K562 (cell line): Measurements from ENCODE around the gene TRAPPC12. TPM values are rescaled to one million over a fixed set of nuclear protein-coding genes. Genes with fewer than 3 reads are reported as not detected.

Experiments
- ATAC-seq: fragments of 200-7000 bp; cut with Tn5 transposase; 3 replicates; pipeline ENCODE4 v1.9.1; 2020; ENCODE audit warnings: moderate library complexity
- BruUV-seq: library from RNA; stranded (reverse); fragments of 400-500 nt; replicated peaks from 2 replicates; lab custom pipeline; 2021; lab: Mats Ljungman, UMichigan
- CTCF ChIA-PET: fragments of 300-600 bp; formaldehyde crosslinking; extraction: SDS; loops from one replicate; lab custom pipeline; 2021; ENCODE audit warnings: low intra/inter-chr PET ratio; lab: Yijun Ruan, JAX
- POLR2A ChIA-PET: fragments of 300-600, 350-650 bp; sonication (Branson Sonifier 250); formaldehyde crosslinking; extraction: SDS; loops from one replicate; lab custom pipeline; 2021; ENCODE audit warnings: antibody characterized with exemption, inconsistent platforms; lab: Yijun Ruan, JAX
- DNase-seq, 4 experiments: peaks; one replicate each; pipeline versions ENCODE4 v3.0.0 to v3.0.0-alpha.2; 2011 to 2018; ENCODE audit warnings: low spot score in 3 of 4, mixed read lengths in 3 of 4; ENCODE audit errors: extremely low read depth in 1 of 4
- FAIRE-seq: peaks from 2 replicates; lab custom pipeline; 2011; peaks lifted over from hg19 to GRCh38; lab: Jason Lieb, UNC
- H2AFZ ChIP-seq: 2 replicates; pipeline ENCODE4 v1.6.0; 2011; ENCODE audit warnings: low read depth, low read length, control low read depth, inconsistent platforms
- H3K27ac ChIP-seq: fragments of 200-600 bp; 3 replicates; pipeline ENCODE4 v1.8.0; 2011; ENCODE audit warnings: low read depth, mild to moderate bottlenecking, control low read depth, inconsistent platforms, low read length, moderate library complexity, mixed read lengths; ENCODE audit errors: extremely low read depth
- H3K27me3 ChIP-seq, 2 experiments: fragments of 300-600 bp in 1 of 2; 2 replicates in 1 of 2; 3 replicates in 1 of 2; pipeline versions ENCODE4 v1.6.0 to v1.8.0; 2011; ENCODE audit warnings: inconsistent platforms in 2 of 2, low read length in 2 of 2, mild to moderate bottlenecking in 1 of 2, mixed read lengths in 1 of 2, moderate library complexity in 1 of 2; ENCODE audit not compliant: control insufficient read depth in 2 of 2, insufficient read depth in 2 of 2
- H3K36me3 ChIP-seq: fragments of 300-600 bp; 3 replicates; pipeline ENCODE4 v1.8.0; 2011; ENCODE audit warnings: mild to moderate bottlenecking, low read length, inconsistent platforms; ENCODE audit not compliant: control insufficient read depth, insufficient read depth
- H3K4me1 ChIP-seq, 2 experiments: fragments of 200-600 bp in 1 of 2; replicated peaks in 1 of 2; 2 replicates in 1 of 2; 3 replicates in 1 of 2; pipeline versions ENCODE4 v1.5.1 to v1.8.0; 2011; ENCODE audit warnings: inconsistent platforms in 2 of 2, low read length in 2 of 2, mild to moderate bottlenecking in 1 of 2, mixed read lengths in 1 of 2, moderate library complexity in 1 of 2; ENCODE audit not compliant: control insufficient read depth in 2 of 2, insufficient read depth in 2 of 2
- H3K4me2 ChIP-seq: 2 replicates; pipeline ENCODE4 v1.6.1; 2011; ENCODE audit warnings: low read length, control low read depth, inconsistent platforms, mixed read lengths; ENCODE audit not compliant: insufficient read depth
- H3K4me3 ChIP-seq: fragments of 200-600 bp; sonication (generic), shearing (Covaris generic); 2 replicates; pipeline ENCODE4 v1.5.1; 2016; ENCODE audit warnings: control low read depth, inconsistent platforms
- H3K79me2 ChIP-seq: fragments of 200-600 bp; 3 replicates; pipeline ENCODE4 v1.8.0; 2011; ENCODE audit warnings: low read length, inconsistent platforms; ENCODE audit not compliant: control insufficient read depth, insufficient read depth
- H3K9ac ChIP-seq, 2 experiments: 2 replicates each; pipeline versions ENCODE4 v1.6.0 to v1.6.1; 2011; ENCODE audit warnings: low read depth in 2 of 2, low read length in 2 of 2, control low read depth in 1 of 2, inconsistent platforms in 1 of 2, mild to moderate bottlenecking in 1 of 2, mixed read lengths in 1 of 2; ENCODE audit not compliant: insufficient read depth in 1 of 2
- H3K9me1 ChIP-seq: one replicate; pipeline ENCODE4 v1.6.0; 2011; ENCODE audit warnings: inconsistent platforms, mild to moderate bottlenecking, low read length, moderate library complexity; ENCODE audit not compliant: control insufficient read depth, insufficient read depth
- H3K9me3 ChIP-seq: replicated peaks from 2 replicates; pipeline ENCODE4 v1.5.1; 2011; ENCODE audit warnings: low read depth, low read length, inconsistent platforms; ENCODE audit not compliant: control insufficient read depth, insufficient read depth
- H4K20me1 ChIP-seq: replicated peaks from 2 replicates; pipeline ENCODE4 v1.6.1; 2011; ENCODE audit warnings: low read length, inconsistent platforms, mixed read lengths; ENCODE audit not compliant: control insufficient read depth, insufficient read depth
- CBFB ChIP-seq: sonication (generic); formaldehyde crosslinking; IDR thresholded peaks from 2 replicates; pipeline ENCODE4 v1.4.0; 2020; ENCODE audit warnings: mild to moderate bottlenecking, missing genetic modification reagents
- ETS2 ChIP-seq: IDR thresholded peaks from 2 replicates; pipeline ENCODE4 v1.6.1; 2016; ENCODE audit warnings: borderline replicate concordance, missing genetic modification characterization, mild to moderate bottlenecking, moderate library complexity, missing compliant biosample characterization; ENCODE audit not compliant: poor library complexity, severe bottlenecking
- FOXM1 ChIP-seq, 2 experiments: fragments of 450-650 bp in 1 of 2; sonication (generic) in 1 of 2; formaldehyde crosslinking in 1 of 2; IDR thresholded peaks; 2 replicates each; pipeline versions ENCODE4 v1.6.1 to v1.9.0; 2017 to 2022; ENCODE audit warnings: low read depth in 2 of 2, mild to moderate bottlenecking in 2 of 2, missing genetic modification reagents in 1 of 2, moderate library complexity in 1 of 2
- IFI16 ChIP-seq: fragments of 250-450 bp; sonication (Bioruptor Pico); IDR thresholded peaks from 2 replicates; pipeline ENCODE4 v2.1.2; 2022; ENCODE audit warnings: mild to moderate bottlenecking, inconsistent platforms
- MXI1 ChIP-seq: IDR thresholded peaks from 2 replicates; pipeline ENCODE4 v1.6.1; 2011; ENCODE audit warnings: low read depth, mild to moderate bottlenecking, improper control_type of control experiment, low read length
- MYNN ChIP-seq, 2 experiments: sonication (generic); formaldehyde crosslinking in 1 of 2; IDR thresholded peaks; 2 replicates each; pipeline versions ENCODE4 v1.5.0 to v1.6.1; 2016 to 2020; ENCODE audit warnings: antibody characterized with exemption in 1 of 2, missing genetic modification reagents in 1 of 2
- NCOA2 ChIP-seq, 2 experiments: fragments of 450-650 bp; IDR thresholded peaks; 2 replicates each; pipeline ENCODE4 v1.6.1; 2018; ENCODE audit warnings: mild to moderate bottlenecking in 2 of 2, moderate library complexity in 1 of 2; ENCODE audit not compliant: partially characterized antibody in 2 of 2
- NFXL1 ChIP-seq: fragments of 450-650 bp; formaldehyde crosslinking; IDR thresholded peaks from 2 replicates; pipeline ENCODE4 v1.4.0; 2021; ENCODE audit warnings: mild to moderate bottlenecking
- PHB ChIP-seq: fragments of 250-450 bp; sonication (Bioruptor Pico); IDR thresholded peaks from 2 replicates; pipeline ENCODE4 v1.5.0; 2021
- STAT6 ChIP-seq: sonication (generic); formaldehyde crosslinking; IDR thresholded peaks from 2 replicates; pipeline ENCODE4 v1.8.1; 2023; ENCODE audit warnings: mild to moderate bottlenecking, missing genetic modification reagents
- ZBTB12 ChIP-seq: fragments of 250-450 bp; sonication (Bioruptor Pico); IDR thresholded peaks from 2 replicates; pipeline ENCODE4 v1.4.0; 2020
- ZKSCAN8 ChIP-seq: fragments of 200-800 bp; sonication (Bioruptor generic); IDR thresholded peaks from 2 replicates; pipeline ENCODE4 v1.6.1; 2016; ENCODE audit warnings: missing genetic modification characterization, missing compliant biosample characterization
- ZNF277 ChIP-seq: fragments of 250-450 bp; sonication (Bioruptor Pico); IDR thresholded peaks from 2 replicates; pipeline ENCODE4 v1.8.0; 2022; ENCODE audit warnings: inconsistent platforms, mild to moderate bottlenecking, moderate library complexity, borderline replicate concordance
- ZNF79 ChIP-seq: fragments of 250-450 bp; sonication (Bioruptor Pico); IDR thresholded peaks from 2 replicates; pipeline ENCODE4 v1.4.0; 2020; ENCODE audit warnings: low read depth, mild to moderate bottlenecking, moderate library complexity
- WGBS: fragments of 100-300 bp; shearing (Covaris generic); methylation state at CpG from one replicate; pipeline ENCODE4 v1.1.6; 2016; ENCODE audit warnings: low coverage, mixed read lengths; ENCODE audit not compliant: insufficient coverage; ENCODE audit errors: missing lambda C conversion rate; 5-methylcytosine and 5-hydroxymethylcytosine counted together
- in situ Hi-C: fragments of 300-500 bp; cut with MboI; formaldehyde crosslinking; loops from 4 replicates; pipeline ENCODE4 v1.15.0; 2018; ENCODE audit warnings: inconsistent platforms, mixed read lengths
- intact Hi-C: fragments of 100-400 bp; cut with micrococcal nuclease; formaldehyde crosslinking; loops from 2 replicates; pipeline ENCODE4 v1.14.2; 2022
- polyA plus RNA-seq, 8 experiments: library from polyadenylated mRNA; depleted of rRNA in 4 of 8; stranded (reverse) in 5 of 8; unstranded in 3 of 8; fragments of >200 nt; fragmentation: Nextera tagmentation in 2 of 8; fragmentation: Illumina TruSeq in 1 of 8; extraction: Ambion mirVana in 2 of 8; extraction: Trizol in 1 of 8; gene quantifications; 2 replicates each; pipeline versions ENCODE4 v1.2.1 to v1.2.3, GENCODE V29; 2011 to 2014; ENCODE audit warnings: inconsistent platforms in 1 of 8, missing spikeins in 1 of 8
- total RNA-seq, 7 experiments: library from RNA; depleted of rRNA in 6 of 7; stranded (reverse); fragments of >200 nt in 6 of 7; fragmentation: Illumina TruSeq in 2 of 7; extraction: Trizol in 2 of 7; gene quantifications; 2 replicates each; pipeline versions ENCODE4 v1.2.1 to v1.2.3, GENCODE V29; 2011 to 2021; ENCODE audit warnings: low replicate concordance in 1 of 7

Gene TRAPPC12
- total and polyA plus RNA-seq, 9 of the 15 experiments (the other 6 are each of a cell fraction or from before 2014, with no cell fraction given), result 8.0 to 75.2 (median 39.1) TPM

GRCh38 chr2:3519255-3520205 lies 140.0 kb downstream of the TRAPPC12 start, which contains the start of gene ADI1:
TSS of gene ADI1 (minus strand) at chr2:3519531. CDS start at chr2:3519487, 44 bp downstream.
- peaks cover 33% of the 10 kb centered on the region for H3K79me2 ChIP-seq
- no peaks in the 10 kb centered on the region for H3K27me3 ChIP-seq
- no peak for FAIRE-seq
- peak; percentile 85 for ATAC-seq
- no peaks in the 10 kb centered on the region for H4K20me1 ChIP-seq
- in situ Hi-C loops (no loop called here), intact Hi-C loops (loop anchor here (2.0 kb wide), 2 partner anchors 55 to 81 kb away; partner anchors contain the start of gene RPS7)
- H3K36me3 ChIP-seq, result peaks cover 11% of the 10 kb centered on the region; the same call in 1 of the 3 replicates
- peak within 1 kb of the TSS; percentile 77 to 93 for H3K9ac ChIP-seq
- CTCF ChIA-PET, result interaction anchor here (0.8 kb wide), 1 partner anchor 30 kb away, joined by 3 read pairs; no protein-coding TSS in a partner anchor
- peak; percentile 80 to 90 (median 82) for DNase-seq
- peak within 1 kb of the TSS; percentile 93 for H2AFZ ChIP-seq
- 1% methylated on average over 75 of the region's 76 CpGs for WGBS
- H3K9me3 ChIP-seq, result 0 out of 2 replicates have a peak, but pooled peaks cover 3% of the 10 kb centered on the region
- peaks cover 23 to 33% of the 10 kb centered on the region in 2 experiments for H3K4me1 ChIP-seq
- H3K27ac ChIP-seq, result peak within 1 kb of the TSS; percentile 87
- POLR2A ChIA-PET, result interaction anchor here (0.9 to 1.6 kb wide), 4 partner anchors 9 to 45 kb away, joined by 3 to 8 read pairs (median 4); partner anchors contain the start of gene RNASEH1
- H3K4me3 ChIP-seq, result peak within 1 kb of the TSS; percentile 71
- H3K9me1 ChIP-seq, result no peaks in the 10 kb centered on the region
- peak within 1 kb of the TSS; percentile 93 for H3K4me2 ChIP-seq
- no TSS peak for BruUV-seq
- TF ChIP-seq NCOA2 (IDR thresholded peaks at IDR 0.05; ENCODE audit: partially characterized antibody in 2 of 2), result no peak
- no peak for TF ChIP-seq ETS2 (tag)
- no peak for TF ChIP-seq STAT6 (CRISPR knock-in tag)
- TF ChIP-seq ZNF79 (CRISPR knock-in tag), result no peak
- TF ChIP-seq FOXM1 (IDR thresholded peaks at IDR 0.05; ENCODE audit: low read depth), result no peak
- TF ChIP-seq FOXM1 (CRISPR knock-in tag; IDR thresholded peaks at IDR 0.05; ENCODE audit: low read depth), result no peak; the same call in 1 of the 2 replicates
- 0 out of 2 replicates have a peak, but pooled peaks have one; percentile 55 for TF ChIP-seq CBFB
- TF ChIP-seq ZKSCAN8 (CRISPR knock-in tag), result no peak
- 0 out of 2 replicates have a peak, but pooled peaks have one; percentile 25 for TF ChIP-seq ZBTB12 (CRISPR knock-in tag)
- 0 out of 2 replicates have a peak, but pooled peaks have one; percentile 31 for TF ChIP-seq MXI1
- no peak for TF ChIP-seq NFXL1 (CRISPR knock-in tag)
- 0 out of 2 replicates have a peak, but pooled peaks have one; percentile 9 for TF ChIP-seq IFI16 (CRISPR knock-in tag)
- TF ChIP-seq MYNN (IDR thresholded peaks at IDR 0.05), result no peak
- no peak for TF ChIP-seq MYNN (CRISPR knock-in tag; IDR thresholded peaks at IDR 0.05)
- no peak for TF ChIP-seq ZNF277
- TF ChIP-seq PHB (CRISPR knock-in tag), result no peak
